ENCODE results near the gene XAB2.

Gene XAB2

DNA sequence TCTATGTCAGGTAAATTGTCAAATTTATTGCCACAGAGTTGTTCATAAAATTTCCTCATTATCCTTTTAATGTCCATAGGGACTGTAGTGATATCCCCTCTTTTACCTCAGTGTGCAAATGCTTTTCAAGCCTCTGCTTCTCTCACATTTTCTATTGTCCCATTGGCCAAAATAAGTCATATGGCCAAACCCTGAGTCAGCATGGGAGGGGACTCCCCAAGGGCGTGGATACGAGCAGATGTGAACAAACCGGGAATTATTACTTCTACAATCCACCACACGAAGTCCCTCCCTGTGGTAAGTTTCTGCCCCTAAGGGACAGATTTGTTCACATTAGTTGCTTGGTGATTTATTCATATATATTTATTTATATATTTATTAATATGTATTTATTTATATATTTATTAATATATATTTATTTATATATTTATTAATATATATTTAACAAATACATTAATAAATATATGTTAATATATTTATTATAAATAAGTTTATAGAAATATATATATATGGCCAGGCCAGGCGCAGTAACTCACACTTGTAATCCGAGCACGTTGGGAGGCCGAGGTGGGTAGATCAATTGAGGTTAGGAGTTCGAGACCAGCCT is 53.8 kb downstream of the XAB2 start:
- H3K27me3 ChIP-seq (ENCODE audit: control insufficient read depth, low read length), result no peaks in the 10 kb centered on the region; the same call in 1 of the 2 replicates
- no peaks in the 10 kb centered on the region for H3K79me2 ChIP-seq (ENCODE audit: control insufficient read depth, low read length)
- H3K4me2 ChIP-seq (ENCODE audit: low read length), result no peak overlapping the region
- no peaks in the 10 kb centered on the region for H4K20me1 ChIP-seq (ENCODE audit: control insufficient read depth, insufficient read depth, low read depth, low read length)
- H3K36me3 ChIP-seq (ENCODE audit: control insufficient read depth, low read length), result no peaks in the 10 kb centered on the region
- H3K9me2 ChIP-seq (replicated peaks; ENCODE audit: control insufficient read depth, low read length), result no peaks in the 10 kb centered on the region
- H3K27ac ChIP-seq (ENCODE audit: low read depth, low read length), result no peak overlapping the region
- no peaks in the 10 kb centered on the region for H3K9me3 ChIP-seq (ENCODE audit: control insufficient read depth, insufficient read depth, low read length)
- TF ChIP-seq, protein P1, sequence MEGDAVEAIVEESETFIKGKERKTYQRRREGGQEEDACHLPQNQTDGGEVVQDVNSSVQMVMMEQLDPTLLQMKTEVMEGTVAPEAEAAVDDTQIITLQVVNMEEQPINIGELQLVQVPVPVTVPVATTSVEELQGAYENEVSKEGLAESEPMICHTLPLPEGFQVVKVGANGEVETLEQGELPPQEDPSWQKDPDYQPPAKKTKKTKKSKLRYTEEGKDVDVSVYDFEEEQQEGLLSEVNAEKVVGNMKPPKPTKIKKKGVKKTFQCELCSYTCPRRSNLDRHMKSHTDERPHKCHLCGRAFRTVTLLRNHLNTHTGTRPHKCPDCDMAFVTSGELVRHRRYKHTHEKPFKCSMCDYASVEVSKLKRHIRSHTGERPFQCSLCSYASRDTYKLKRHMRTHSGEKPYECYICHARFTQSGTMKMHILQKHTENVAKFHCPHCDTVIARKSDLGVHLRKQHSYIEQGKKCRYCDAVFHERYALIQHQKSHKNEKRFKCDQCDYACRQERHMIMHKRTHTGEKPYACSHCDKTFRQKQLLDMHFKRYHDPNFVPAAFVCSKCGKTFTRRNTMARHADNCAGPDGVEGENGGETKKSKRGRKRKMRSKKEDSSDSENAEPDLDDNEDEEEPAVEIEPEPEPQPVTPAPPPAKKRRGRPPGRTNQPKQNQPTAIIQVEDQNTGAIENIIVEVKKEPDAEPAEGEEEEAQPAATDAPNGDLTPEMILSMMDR (IDR thresholded peaks at IDR 0.05; ENCODE audit: low read depth, low read length, poor library complexity, severe bottlenecking), result no peak
- TF ChIP-seq EZH2phosphoT487 (IDR thresholded peaks at IDR 0.05; ENCODE audit: borderline replicate concordance, low read length), result no peak
- H3F3A ChIP-seq (ENCODE audit: control insufficient read depth, insufficient read depth), result no peaks in the 10 kb centered on the region
- no peak overlapping the region for H3K4me3 ChIP-seq (ENCODE audit: low read length)
- no peaks in the 10 kb centered on the region for H3K4me1 ChIP-seq (ENCODE audit: control insufficient read depth, low read length)

DNA sequence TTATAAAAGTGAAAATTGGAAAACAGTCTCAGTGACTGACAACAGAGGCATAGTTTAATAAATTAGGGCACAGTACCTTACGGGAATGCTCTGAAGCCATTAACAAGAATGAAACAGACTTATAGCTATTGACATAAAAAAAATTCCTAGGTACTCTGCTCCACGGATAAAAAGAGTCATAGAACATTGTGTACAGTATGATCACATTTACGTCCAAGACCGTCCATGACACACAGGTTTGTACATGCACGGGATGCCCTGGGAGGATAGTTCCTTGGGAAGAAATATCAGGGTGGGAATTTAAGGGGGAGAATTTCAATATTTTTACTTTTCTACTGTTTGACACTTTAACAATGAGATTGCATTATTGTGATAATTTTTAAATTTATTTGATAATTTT is 58.6 kb downstream of the XAB2 start:
- H3K4me3 ChIP-seq (ENCODE audit: low read length), result no peak overlapping the region
- H3K79me2 ChIP-seq (ENCODE audit: control insufficient read depth, low read length), result no peaks in the 10 kb centered on the region
- no peak overlapping the region for H3K4me2 ChIP-seq (ENCODE audit: low read length)
- no peak for TF ChIP-seq EZH2phosphoT487 (IDR thresholded peaks at IDR 0.05; ENCODE audit: borderline replicate concordance, low read length)
- TF ChIP-seq, protein P1 (IDR thresholded peaks at IDR 0.05; ENCODE audit: low read depth, low read length, poor library complexity, severe bottlenecking), result no peak
- H3K27ac ChIP-seq (ENCODE audit: low read depth, low read length), result no peak overlapping the region
- H3F3A ChIP-seq (ENCODE audit: control insufficient read depth, insufficient read depth), result no peaks in the 10 kb centered on the region
- no peaks in the 10 kb centered on the region for H3K4me1 ChIP-seq (ENCODE audit: control insufficient read depth, low read length)
- H3K36me3 ChIP-seq (ENCODE audit: control insufficient read depth, low read length), result no peaks in the 10 kb centered on the region
- no peaks in the 10 kb centered on the region for H3K27me3 ChIP-seq (ENCODE audit: control insufficient read depth, low read length)
- H3K9me2 ChIP-seq (replicated peaks; ENCODE audit: control insufficient read depth, low read length), result no peaks in the 10 kb centered on the region
- H3K9me3 ChIP-seq (ENCODE audit: control insufficient read depth, insufficient read depth, low read length), result no peaks in the 10 kb centered on the region
- H4K20me1 ChIP-seq (ENCODE audit: control insufficient read depth, insufficient read depth, low read depth, low read length), result no peaks in the 10 kb centered on the region

Measured in DOHH2 (cell line).